IMR-90 (cell line): ENCODE data around the gene FGF4. TPM values are rescaled to one million over a fixed set of nuclear protein-coding genes. Genes with fewer than 3 reads are reported as not detected.

Source experiments
- ATAC-seq: fragments of 200-7000 bp; cut with Tn5 transposase; 2 replicates; pipeline ENCODE4 v1.9.1; 2020; ENCODE audit warnings: low read depth, mild to moderate bottlenecking, moderate library complexity
- BruUV-seq: library from RNA; stranded (reverse); fragments of 400-500 nt; replicated peaks from 2 replicates; lab custom pipeline; 2021; lab: Mats Ljungman, UMichigan
- CTCF ChIA-PET: fragments of 300-600 bp; formaldehyde crosslinking; extraction: SDS; loops from one replicate; lab custom pipeline; 2021; ENCODE audit warnings: antibody characterized with exemption; lab: Yijun Ruan, JAX
- POLR2A ChIA-PET: fragments of 300-600 bp; sonication (Branson Sonifier 250); formaldehyde crosslinking; loops from one replicate; lab custom pipeline; 2022; ENCODE audit warnings: antibody characterized with exemption; ENCODE audit not compliant: unreplicated experiment; lab: Charles Lee
- DNase-seq: peaks from one replicate; pipeline ENCODE4 v3.0.0; 2013
- H2AFZ ChIP-seq: replicated peaks from 2 replicates; pipeline ENCODE3; 2013; ENCODE audit warnings: low read length, mild to moderate bottlenecking; ENCODE audit not compliant: poor library complexity
- H2AK5ac ChIP-seq: 2 replicates; pipeline ENCODE4 v1.6.1; 2013; ENCODE audit warnings: low read depth, low read length, inconsistent platforms
- H2AK9ac ChIP-seq: replicated peaks from 2 replicates; pipeline ENCODE3; 2013; ENCODE audit warnings: mild to moderate bottlenecking, low read depth, low read length, moderate library complexity; ENCODE audit not compliant: poor library complexity
- H2BK120ac ChIP-seq: 2 replicates; pipeline ENCODE4 v1.6.1; 2013; ENCODE audit warnings: low read depth, low read length, inconsistent platforms
- H2BK15ac ChIP-seq: 3 replicates; pipeline ENCODE4 v1.6.1; 2013; ENCODE audit warnings: low read depth, low read length, inconsistent platforms
- H2BK20ac ChIP-seq: 2 replicates; pipeline ENCODE4 v1.6.1; 2013; ENCODE audit warnings: low read depth, mild to moderate bottlenecking, inconsistent platforms, low read length, moderate library complexity
- H2BK5ac ChIP-seq: 2 replicates; pipeline ENCODE4 v1.6.1; 2013; ENCODE audit warnings: mild to moderate bottlenecking, low read depth, low read length, inconsistent platforms; ENCODE audit not compliant: poor library complexity, severe bottlenecking
- H3K14ac ChIP-seq: replicated peaks from 2 replicates; pipeline ENCODE4 v1.6.1; 2013; ENCODE audit warnings: low read depth, low read length, inconsistent platforms
- H3K18ac ChIP-seq: 2 replicates; pipeline ENCODE4 v1.6.1; 2013; ENCODE audit warnings: low read depth, low read length, control low read depth
- H3K23ac ChIP-seq: 2 replicates; pipeline ENCODE4 v1.6.1; 2013; ENCODE audit warnings: low read depth, low read length, inconsistent platforms
- H3K27ac ChIP-seq: 2 replicates; pipeline ENCODE4 v1.5.1; 2013; ENCODE audit warnings: mild to moderate bottlenecking, control low read depth, low read length; ENCODE audit not compliant: insufficient read depth
- H3K27me3 ChIP-seq: 2 replicates; pipeline ENCODE4 v1.6.1; 2013; ENCODE audit warnings: low read length; ENCODE audit not compliant: control insufficient read depth, insufficient read depth
- H3K36me3 ChIP-seq: 2 replicates; pipeline ENCODE4 v1.6.1; 2013; ENCODE audit warnings: low read length, mixed read lengths; ENCODE audit not compliant: control insufficient read depth, insufficient read depth
- H3K4ac ChIP-seq: 2 replicates; pipeline ENCODE4 v1.6.1; 2013; ENCODE audit warnings: low read depth, low read length, inconsistent platforms
- H3K4me1 ChIP-seq: 2 replicates; pipeline ENCODE4 v1.6.1; 2013; ENCODE audit warnings: low read length, mixed read lengths; ENCODE audit not compliant: control insufficient read depth, insufficient read depth
- H3K4me2 ChIP-seq: 2 replicates; pipeline ENCODE4 v1.6.1; 2013; ENCODE audit warnings: low read depth, mild to moderate bottlenecking, control low read depth, low read length, moderate library complexity
- H3K4me3 ChIP-seq: 2 replicates; pipeline ENCODE4 v1.5.1; 2013; ENCODE audit warnings: low read depth, mild to moderate bottlenecking, control low read depth, low read length, moderate library complexity; ENCODE audit not compliant: insufficient read depth
- H3K56ac ChIP-seq: 2 replicates; pipeline ENCODE4 v1.6.1; 2013; ENCODE audit warnings: low read length, inconsistent platforms; ENCODE audit not compliant: insufficient read depth; ENCODE audit errors: extremely low read depth
- H3K79me1 ChIP-seq, 2 experiments: 2 replicates each; pipeline ENCODE4 v1.6.1; 2013; ENCODE audit warnings: low read length in 2 of 2, inconsistent platforms in 1 of 2, low read depth in 1 of 2
- H3K9ac ChIP-seq: 2 replicates; pipeline ENCODE4 v1.6.1; 2013; ENCODE audit warnings: low read depth, low read length, control low read depth
- H3K9me1 ChIP-seq: 2 replicates; pipeline ENCODE4 v1.6.1; 2013; ENCODE audit warnings: low read length, inconsistent platforms; ENCODE audit not compliant: insufficient read depth
- H3K9me3 ChIP-seq: 2 replicates; pipeline ENCODE4 v1.6.1; 2013; ENCODE audit warnings: low read length; ENCODE audit not compliant: control insufficient read depth, insufficient read depth
- H4K20me1 ChIP-seq: 2 replicates; pipeline ENCODE4 v1.6.1; 2013; ENCODE audit warnings: low read length, inconsistent platforms; ENCODE audit not compliant: insufficient read depth
- H4K5ac ChIP-seq: 2 replicates; pipeline ENCODE4 v1.6.1; 2013; ENCODE audit warnings: mild to moderate bottlenecking, low read depth, low read length, control low read depth
- H4K8ac ChIP-seq, 2 experiments: 2 replicates each; pipeline ENCODE4 v1.6.1; 2013; ENCODE audit warnings: low read depth in 2 of 2, low read length in 2 of 2, control low read depth in 1 of 2, inconsistent platforms in 1 of 2
- H4K91ac ChIP-seq: 2 replicates; pipeline ENCODE4 v1.6.1; 2013; ENCODE audit warnings: low read depth, low read length, inconsistent platforms; ENCODE audit not compliant: insufficient read depth
- CHD1 ChIP-seq: IDR thresholded peaks from 2 replicates; pipeline ENCODE4 v1.6.1; 2012; ENCODE audit warnings: low read depth, low read length, improper control_type of control experiment
- ELK1 ChIP-seq: fragments of 150-350 bp; IDR thresholded peaks from 2 replicates; pipeline ENCODE4 v1.6.1; 2016; ENCODE audit warnings: low read depth, mild to moderate bottlenecking, low read length, moderate library complexity, borderline replicate concordance
- FOS ChIP-seq: fragments of 150-350 bp; IDR thresholded peaks from 2 replicates; pipeline ENCODE4 v1.6.1; 2016; ENCODE audit warnings: low read depth, low read length
- MAFK ChIP-seq: IDR thresholded peaks from 2 replicates; pipeline ENCODE4 v1.6.1; 2012; ENCODE audit warnings: low read depth, low read length, improper control_type of control experiment
- MAZ ChIP-seq: IDR thresholded peaks from 2 replicates; pipeline ENCODE4 v1.6.1; 2012; ENCODE audit warnings: low read depth, mild to moderate bottlenecking, low read length, improper control_type of control experiment, moderate library complexity, borderline replicate concordance
- POLR2A ChIP-seq: IDR thresholded peaks from 2 replicates; pipeline ENCODE4 v1.6.1; 2012; ENCODE audit warnings: mild to moderate bottlenecking, low read depth, low read length
- WGBS, 2 experiments: methylation state at CpG; one replicate each; pipeline versions ENCODE4 v1.1.5 to v1.1.7; 2013; ENCODE audit warnings: missing lambda C conversion rate in 2 of 2; ENCODE audit not compliant: insufficient read length in 1 of 2; ENCODE audit errors: extremely low coverage in 2 of 2; 5-methylcytosine and 5-hydroxymethylcytosine counted together
- dilution Hi-C: fragments of 300-500 bp; cut with HindIII; formaldehyde crosslinking; loops from one replicate; pipeline ENCODE4 v1.14.3; 2018; ENCODE audit warnings: low sequenced_read_pairs; ENCODE audit not compliant: unreplicated experiment
- in situ Hi-C: fragments of 300-500 bp; cut with MboI; formaldehyde crosslinking; loops from 3 replicates; pipeline ENCODE4 v1.14.3; 2019; ENCODE audit warnings: low sequenced_read_pairs, inconsistent platforms, mixed read lengths
- intact Hi-C: fragments of 100-400 bp; cut with micrococcal nuclease; formaldehyde crosslinking; loops from 2 replicates; pipeline ENCODE4 v1.10.0; 2022
- polyA plus RNA-seq, 3 experiments: library from polyadenylated mRNA; depleted of rRNA; stranded (reverse); fragments of >200 nt; gene quantifications; 2 replicates each; pipeline ENCODE4 v1.2.3, GENCODE V29; 2012; ENCODE audit warnings: low replicate concordance in 1 of 3
- total RNA-seq: library from RNA; depleted of rRNA; stranded (reverse); fragments of >200 nt; gene quantifications from 2 replicates; pipeline ENCODE4 v1.2.3, GENCODE V29; 2012

The FGF4 gene
- total and polyA plus RNA-seq, 2 of the 4 experiments (the other 2 are of a cell fraction) = not detected

- TF ChIP-seq POLR2A (no peak), MAFK (no peak)
Observed at GRCh38 chr11:69791276-69792180, 16.4 kb upstream of the FGF4 start (continued).

- H2BK5ac ChIP-seq = no peak overlapping the region
- POLR2A ChIA-PET = no interaction called here
- no peak overlapping the region for H4K5ac ChIP-seq
- in situ Hi-C loops = no loop called here
- H2BK20ac ChIP-seq = no peak overlapping the region
- WGBS, 2 experiments = 71% methylated on average over 8 of the region's 11 CpGs; no CpG with 5 or more reads in 1 of the 2 experiments
- no peak overlapping the region for H2AFZ ChIP-seq
- H2AK9ac ChIP-seq = no peak overlapping the region
- no peak overlapping the region for H3K4me2 ChIP-seq
- TF ChIP-seq MAFK = no peak
- TF ChIP-seq CHD1 = no peak
- no peak for TF ChIP-seq MAZ
- no peak for TF ChIP-seq ELK1
- TF ChIP-seq FOS = no peak
- no peak overlapping the region for H2BK15ac ChIP-seq
- no peak overlapping the region for H3K4me3 ChIP-seq
- H3K23ac ChIP-seq = no peak overlapping the region
- no peak overlapping the region for H3K14ac ChIP-seq
- no peak for DNase-seq
- H3K4me1 ChIP-seq = peaks cover 2% of the 10 kb centered on the region; the same call in 1 of the 2 replicates
- H3K36me3 ChIP-seq = no peaks in the 10 kb centered on the region
- H2BK120ac ChIP-seq = no peak overlapping the region
- peaks cover 51% of the 10 kb centered on the region for H3K27me3 ChIP-seq
- H3K18ac ChIP-seq = no peak overlapping the region
- H3K9me3 ChIP-seq = no peaks in the 10 kb centered on the region
- H4K8ac ChIP-seq = no peak overlapping the region
- no TSS peak for BruUV-seq
- CTCF ChIA-PET = no interaction called here
- H3K27ac ChIP-seq = no peak overlapping the region
- no peak overlapping the region for H2AK5ac ChIP-seq
- H3K9me1 ChIP-seq = no peaks in the 10 kb centered on the region
- H3K79me1 ChIP-seq = no peaks in the 10 kb centered on the region
- H4K91ac ChIP-seq = no peak overlapping the region
- dilution Hi-C loops = no loop called here
- H3K56ac ChIP-seq = no peak overlapping the region
- intact Hi-C loops = no loop called here
- no peak for ATAC-seq
- no peak overlapping the region for H3K9ac ChIP-seq
- H4K20me1 ChIP-seq = no peaks in the 10 kb centered on the region
- H3K4ac ChIP-seq = no peak overlapping the region
Observed at GRCh38 chr11:69788956-69789355, 13.8 kb upstream of the FGF4 start.
